GM19239 (cell line): Measurements from ENCODE around the gene ACSL5.
"Not testable (repeated sequence)": the region's sequence is repeated elsewhere in the genome, so short reads cannot be mapped to it uniquely, and the experiment has no call there.

Experiments used
- DNase-seq: peaks from one replicate; pipeline ENCODE4 v3.0.0; 2011; ENCODE audit warnings: low spot score; ENCODE audit not compliant: insufficient read length
- FAIRE-seq: peaks from 2 replicates; lab custom pipeline; 2011; peaks lifted over from hg19 to GRCh38; lab: Jason Lieb, UNC

ACSL5 gene

GRCh38 chr10:112374724-112375541, 1.0 kb downstream of the ACSL5 start:
- FAIRE-seq: peak; percentile 26

GRCh38 chr10:112375721-112376395, 1.9 kb downstream of the ACSL5 start:
- FAIRE-seq (peak; percentile 97), DNase-seq (peak; percentile 86)

More at GRCh38 chr10:112374724-112375541, 1.0 kb downstream of the ACSL5 start:
- DNase-seq: peak; percentile 48

GRCh38 chr10:112376396-112376790, 2.5 kb downstream of the ACSL5 start:
- FAIRE-seq (no peak), DNase-seq (no peak)

- FAIRE-seq, DNase-seq: not testable (repeated sequence)
Measured at GRCh38 chr10:112377116-112377515, 3.2 kb downstream of the ACSL5 start.

GRCh38 chr10:112379635-112380296, 5.8 kb downstream of the ACSL5 start:
- no peak for DNase-seq
- no peak for FAIRE-seq

- FAIRE-seq: no peak
- DNase-seq: no peak
Measured at GRCh38 chr10:112382515-112383235, 8.8 kb downstream of the ACSL5 start.

- FAIRE-seq: no peak
- DNase-seq: no peak
Measured at GRCh38 chr10:112383325-112383724, 9.4 kb downstream of the ACSL5 start.

GRCh38 chr10:112384141-112384540, 10.2 kb downstream of the ACSL5 start:
- DNase-seq: no peak
- no peak for FAIRE-seq

GRCh38 chr10:112385201-112385600, 11.3 kb downstream of the ACSL5 start:
- no peak for DNase-seq
- FAIRE-seq: no peak

- FAIRE-seq, DNase-seq: not testable (repeated sequence)
Measured at GRCh38 chr10:112388056-112388455, 14.1 kb downstream of the ACSL5 start.

- peak; percentile 33 for FAIRE-seq
- no peak for DNase-seq
Measured at GRCh38 chr10:112388548-112388947, 14.6 kb downstream of the ACSL5 start.

GRCh38 chr10:112389271-112389822, 15.4 kb downstream of the ACSL5 start:
- DNase-seq (no peak), FAIRE-seq (peak; percentile 58)

GRCh38 chr10:112390125-112390703, 16.3 kb downstream of the ACSL5 start:
- FAIRE-seq (peak; percentile 56), DNase-seq (no peak)

GRCh38 chr10:112393341-112393740, 19.4 kb downstream of the ACSL5 start:
- no peak for FAIRE-seq
- no peak for DNase-seq

GRCh38 chr10:112393827-112394226, 19.9 kb downstream of the ACSL5 start:
- FAIRE-seq: peak; percentile 8
- DNase-seq: no peak

GRCh38 chr10:112394475-112394875, 20.6 kb downstream of the ACSL5 start:
- DNase-seq (no peak), FAIRE-seq (peak; percentile 70)

GRCh38 chr10:112395809-112396530, 22.1 kb downstream of the ACSL5 start:
- DNase-seq (no peak), FAIRE-seq (no peak)

GRCh38 chr10:112397592-112397991, 23.7 kb downstream of the ACSL5 start:
- FAIRE-seq: no peak
- no peak for DNase-seq

GRCh38 chr10:112402917-112403316, 29.0 kb downstream of the ACSL5 start:
- DNase-seq (no peak), FAIRE-seq (no peak)
